HTR-8/SVneo (cell line): ENCODE data around the gene MCEMP1.

ENCODE experiments used
- DNase-seq: peaks from one replicate; pipeline ENCODE4 v3.0.0; 2011; ENCODE audit warnings: low spot score, mixed read lengths; ENCODE audit not compliant: insufficient read length
- FAIRE-seq: peaks from 2 replicates; lab custom pipeline; 2011; peaks lifted over from hg19 to GRCh38; lab: Jason Lieb, UNC

MCEMP1 gene

DNA sequence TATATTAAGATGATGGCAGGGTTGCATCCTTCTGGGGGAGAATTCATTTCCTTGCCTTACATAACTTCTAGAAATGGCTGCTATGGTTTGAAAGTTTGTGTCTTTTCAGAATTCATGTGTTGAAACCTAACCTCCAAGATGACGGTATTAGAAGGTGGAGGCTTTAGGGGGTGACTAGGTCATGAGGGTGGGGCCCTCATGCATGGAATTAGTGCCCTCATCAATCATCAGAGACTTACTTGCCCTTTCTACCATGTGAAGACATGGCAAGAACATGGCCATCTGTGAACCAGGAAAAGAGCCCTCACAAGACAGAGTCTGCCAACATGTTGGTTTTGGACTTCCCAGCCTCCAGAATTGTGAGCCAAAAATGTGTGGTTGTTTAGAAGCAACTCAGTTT lies 39.9 kb downstream of the MCEMP1 start:
- no peak for DNase-seq
- FAIRE-seq, result no peak

DNA sequence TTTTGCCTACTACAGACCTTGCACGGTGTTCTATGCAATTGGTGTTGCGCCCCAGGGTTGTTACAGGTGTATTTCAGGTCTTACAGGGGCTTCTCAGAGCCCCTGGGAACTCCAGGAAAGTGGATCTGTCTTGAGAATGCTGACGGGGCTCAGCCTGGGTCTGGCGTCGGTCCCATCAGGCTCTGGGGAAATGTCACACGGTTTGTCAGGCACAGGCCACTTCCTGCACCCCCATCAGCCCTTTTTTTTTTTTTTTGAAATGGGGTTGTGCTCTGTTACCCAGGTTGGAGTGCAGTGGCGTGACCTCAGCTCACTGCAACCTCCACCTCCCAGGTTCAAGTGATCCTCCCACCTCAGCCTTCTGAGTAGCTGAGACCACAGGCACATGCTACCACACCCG lies 41.8 kb downstream of the MCEMP1 start:
- DNase-seq (no peak), FAIRE-seq (no peak)

GRCh38 chr19:7720351-7720750 lies 43.5 kb downstream of the MCEMP1 start:
- FAIRE-seq, result no peak

DNA sequence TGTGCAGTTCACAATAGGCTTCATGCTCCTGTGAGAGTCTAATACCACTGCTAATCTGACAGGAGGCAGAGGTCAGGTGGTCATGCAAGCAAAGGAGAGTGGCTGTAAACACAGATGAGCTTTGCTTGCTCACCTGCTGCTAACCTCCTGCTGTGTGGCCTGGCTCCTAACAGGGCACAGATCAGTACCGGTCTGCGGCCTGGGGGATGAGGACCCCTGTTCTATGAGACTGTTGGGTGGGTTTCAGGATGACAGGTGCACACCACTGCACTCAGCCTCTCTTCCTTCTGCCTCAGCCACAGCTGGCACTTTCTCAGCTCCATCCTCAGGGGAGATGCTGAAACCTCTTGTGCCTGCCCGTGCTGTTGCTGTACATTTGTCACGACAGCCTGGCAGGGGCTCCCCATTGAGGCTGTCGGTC lies 45.4 kb downstream of the MCEMP1 start:
- DNase-seq (no peak), FAIRE-seq (no peak)

More at GRCh38 chr19:7720351-7720750, 43.5 kb downstream of the MCEMP1 start:
- DNase-seq, result no peak

- FAIRE-seq, result no peak
Observed at GRCh38 chr19:7725791-7726190, 48.9 kb downstream of the MCEMP1 start.

GRCh38 chr19:7729211-7729610 lies 52.3 kb downstream of the MCEMP1 start:
- no peak for DNase-seq
- FAIRE-seq, result no peak

More at GRCh38 chr19:7725791-7726190, 48.9 kb downstream of the MCEMP1 start:
- no peak for DNase-seq
